ENCODE data around the gene MRPS7.

- TF ChIP-seq CTCF (conservative IDR thresholded peaks at IDR 0.05; ENCODE audit: low read depth, low read length) (no peak), EZH2 (IDR thresholded peaks at IDR 0.05; ENCODE audit: borderline replicate concordance, low read depth, low read length, poor library complexity, severe bottlenecking) (no peak)
These were observed 54.0 kb downstream of the MRPS7 start for GRCh38 chr17:75315541-75316243.

Measured in A673 (cell line).